ENCODE measurements around the gene KRT36. TPM values are rescaled to one million over a fixed set of nuclear protein-coding genes. Genes with fewer than 3 reads are reported as not detected.

KRT36 gene
- total RNA-seq, 4 donors from 2014 or later = not detected

GRCh38 chr17:41486809-41487530 lies 2.7 kb downstream of the KRT36 start:
- TF ChIP-seq CTCF (IDR thresholded peaks at IDR 0.05; ENCODE audit: low read depth) = no peak

- TF ChIP-seq CTCF (IDR thresholded peaks at IDR 0.05; ENCODE audit: low read depth) = no peak
Observed at GRCh38 chr17:41486316-41486715, 3.4 kb downstream of the KRT36 start.

- no peak for TF ChIP-seq CTCF (IDR thresholded peaks at IDR 0.05; ENCODE audit: low read depth)
Observed at GRCh38 chr17:41484920-41485904, 4.5 kb downstream of the KRT36 start.

- no peak for TF ChIP-seq CTCF (IDR thresholded peaks at IDR 0.05; ENCODE audit: low read depth)
Observed at GRCh38 chr17:41483991-41484826, 5.5 kb downstream of the KRT36 start.

- no peak for TF ChIP-seq CTCF (IDR thresholded peaks at IDR 0.05; ENCODE audit: low read depth)
Observed at GRCh38 chr17:41483531-41483930, 6.2 kb downstream of the KRT36 start.

- TF ChIP-seq CTCF (IDR thresholded peaks at IDR 0.05; ENCODE audit: low read depth) = no peak
Observed at GRCh38 chr17:41481036-41481435, 8.7 kb downstream of the KRT36 start, which contains the start of gene KRT35. KRT35 (minus strand) TSS chr17:41481151; CDS start chr17:41481097, 54 bp downstream.
